ENCODE measurements around the gene CREB3L4. TPM values are rescaled to one million over a fixed set of nuclear protein-coding genes. Genes with fewer than 3 reads are reported as not detected.

Gene CREB3L4
- total and polyA plus RNA-seq, 2 of the 13 experiments (the other 11 are each of a cell fraction or from before 2014, with no cell fraction given), result 9.9 to 18.7 TPM

DNA sequence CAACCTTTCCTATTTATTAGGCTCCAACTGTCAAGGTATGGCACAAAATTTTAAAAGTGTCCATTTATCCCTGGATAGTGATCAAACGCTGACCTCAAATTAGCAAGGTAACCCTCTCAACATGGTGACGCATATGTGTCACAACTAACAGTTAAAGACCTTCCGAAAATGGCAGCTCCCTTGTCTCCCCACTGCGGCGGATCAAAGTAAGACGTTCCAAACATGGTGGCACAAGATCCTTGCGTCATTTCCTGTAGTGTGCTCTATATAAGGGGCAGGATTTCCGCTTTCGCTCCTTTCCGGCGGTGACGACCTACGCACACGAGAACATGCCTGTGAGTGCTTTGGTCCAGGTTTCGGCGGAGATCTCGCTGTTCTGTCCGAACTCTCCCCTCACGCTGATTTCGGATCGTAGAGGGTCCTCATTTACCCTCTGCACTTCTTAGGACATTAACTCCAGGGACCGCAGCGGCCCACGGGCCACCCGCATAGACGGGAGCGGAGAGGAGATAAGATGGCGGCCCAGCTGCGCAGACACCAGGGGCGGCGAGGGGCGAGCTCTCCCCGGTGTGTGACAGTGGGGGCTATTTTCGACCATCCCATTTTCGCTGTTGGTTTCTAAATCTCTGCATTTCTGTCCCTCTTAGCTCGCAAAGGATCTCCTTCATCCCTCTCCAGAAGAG is 22.9 kb downstream of the CREB3L4 start, which contains the start of gene RPS27 (continued):
- TF ChIP-seq, protein P1, sequence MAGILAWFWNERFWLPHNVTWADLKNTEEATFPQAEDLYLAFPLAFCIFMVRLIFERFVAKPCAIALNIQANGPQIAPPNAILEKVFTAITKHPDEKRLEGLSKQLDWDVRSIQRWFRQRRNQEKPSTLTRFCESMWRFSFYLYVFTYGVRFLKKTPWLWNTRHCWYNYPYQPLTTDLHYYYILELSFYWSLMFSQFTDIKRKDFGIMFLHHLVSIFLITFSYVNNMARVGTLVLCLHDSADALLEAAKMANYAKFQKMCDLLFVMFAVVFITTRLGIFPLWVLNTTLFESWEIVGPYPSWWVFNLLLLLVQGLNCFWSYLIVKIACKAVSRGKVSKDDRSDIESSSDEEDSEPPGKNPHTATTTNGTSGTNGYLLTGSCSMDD (CRISPR knock-in tag; IDR thresholded peaks at IDR 0.05), result no peak
- peak; percentile 97; the same call in 1 of the 2 replicates for TF ChIP-seq ZNF383 (CRISPR knock-in tag; IDR thresholded peaks at IDR 0.05; ENCODE audit: borderline replicate concordance)
- TF ChIP-seq ATF7 (IDR thresholded peaks at IDR 0.05), result peak; percentile 62
- TF ChIP-seq ATF7 (CRISPR knock-in tag; IDR thresholded peaks at IDR 0.05), result 0 out of 2 replicates have a peak, but pooled peaks have one; percentile 29
- no peak for TF ChIP-seq LCORL (IDR thresholded peaks at IDR 0.05)
- TF ChIP-seq LCORL (CRISPR knock-in tag; IDR thresholded peaks at IDR 0.05), result no peak
- peak; percentile 91; the same call in 1 of the 2 replicates for TF ChIP-seq SPEN (CRISPR knock-in tag; IDR thresholded peaks at IDR 0.05; ENCODE audit: low read depth)
- TF ChIP-seq, protein P2, sequence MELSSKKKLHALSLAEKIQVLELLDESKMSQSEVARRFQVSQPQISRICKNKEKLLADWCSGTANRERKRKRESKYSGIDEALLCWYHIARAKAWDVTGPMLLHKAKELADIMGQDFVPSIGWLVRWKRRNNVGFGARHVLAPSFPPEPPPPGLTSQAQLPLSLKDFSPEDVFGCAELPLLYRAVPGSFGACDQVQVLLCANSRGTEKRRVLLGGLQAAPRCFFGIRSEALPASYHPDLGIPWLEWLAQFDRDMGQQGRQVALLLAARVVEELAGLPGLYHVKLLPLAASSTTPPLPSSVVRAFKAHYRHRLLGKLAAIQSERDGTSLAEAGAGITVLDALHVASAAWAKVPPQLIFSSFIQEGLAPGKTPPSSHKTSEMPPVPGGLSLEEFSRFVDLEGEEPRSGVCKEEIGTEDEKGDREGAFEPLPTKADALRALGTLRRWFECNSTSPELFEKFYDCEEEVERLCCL (CRISPR knock-in tag; IDR thresholded peaks at IDR 0.05; ENCODE audit: borderline replicate concordance), result no peak
- no peak for TF ChIP-seq SMC3 (IDR thresholded peaks at IDR 0.05; ENCODE audit: low read length)
- no peak for TF ChIP-seq ZNF17 (CRISPR knock-in tag; IDR thresholded peaks at IDR 0.05)
- TF ChIP-seq FOXK2 (IDR thresholded peaks at IDR 0.05), result peak; percentile 7; the same call in 1 of the 2 replicates
- TF ChIP-seq JUNB (CRISPR knock-in tag; IDR thresholded peaks at IDR 0.05; ENCODE audit: borderline replicate concordance), result no peak
- TF ChIP-seq ARHGAP35 (CRISPR knock-in tag; IDR thresholded peaks at IDR 0.05; ENCODE audit: borderline replicate concordance), result peak; percentile 88
- TF ChIP-seq CENPT (CRISPR knock-in tag; IDR thresholded peaks at IDR 0.05; ENCODE audit: low read depth), result no peak
- TF ChIP-seq, protein P3, sequence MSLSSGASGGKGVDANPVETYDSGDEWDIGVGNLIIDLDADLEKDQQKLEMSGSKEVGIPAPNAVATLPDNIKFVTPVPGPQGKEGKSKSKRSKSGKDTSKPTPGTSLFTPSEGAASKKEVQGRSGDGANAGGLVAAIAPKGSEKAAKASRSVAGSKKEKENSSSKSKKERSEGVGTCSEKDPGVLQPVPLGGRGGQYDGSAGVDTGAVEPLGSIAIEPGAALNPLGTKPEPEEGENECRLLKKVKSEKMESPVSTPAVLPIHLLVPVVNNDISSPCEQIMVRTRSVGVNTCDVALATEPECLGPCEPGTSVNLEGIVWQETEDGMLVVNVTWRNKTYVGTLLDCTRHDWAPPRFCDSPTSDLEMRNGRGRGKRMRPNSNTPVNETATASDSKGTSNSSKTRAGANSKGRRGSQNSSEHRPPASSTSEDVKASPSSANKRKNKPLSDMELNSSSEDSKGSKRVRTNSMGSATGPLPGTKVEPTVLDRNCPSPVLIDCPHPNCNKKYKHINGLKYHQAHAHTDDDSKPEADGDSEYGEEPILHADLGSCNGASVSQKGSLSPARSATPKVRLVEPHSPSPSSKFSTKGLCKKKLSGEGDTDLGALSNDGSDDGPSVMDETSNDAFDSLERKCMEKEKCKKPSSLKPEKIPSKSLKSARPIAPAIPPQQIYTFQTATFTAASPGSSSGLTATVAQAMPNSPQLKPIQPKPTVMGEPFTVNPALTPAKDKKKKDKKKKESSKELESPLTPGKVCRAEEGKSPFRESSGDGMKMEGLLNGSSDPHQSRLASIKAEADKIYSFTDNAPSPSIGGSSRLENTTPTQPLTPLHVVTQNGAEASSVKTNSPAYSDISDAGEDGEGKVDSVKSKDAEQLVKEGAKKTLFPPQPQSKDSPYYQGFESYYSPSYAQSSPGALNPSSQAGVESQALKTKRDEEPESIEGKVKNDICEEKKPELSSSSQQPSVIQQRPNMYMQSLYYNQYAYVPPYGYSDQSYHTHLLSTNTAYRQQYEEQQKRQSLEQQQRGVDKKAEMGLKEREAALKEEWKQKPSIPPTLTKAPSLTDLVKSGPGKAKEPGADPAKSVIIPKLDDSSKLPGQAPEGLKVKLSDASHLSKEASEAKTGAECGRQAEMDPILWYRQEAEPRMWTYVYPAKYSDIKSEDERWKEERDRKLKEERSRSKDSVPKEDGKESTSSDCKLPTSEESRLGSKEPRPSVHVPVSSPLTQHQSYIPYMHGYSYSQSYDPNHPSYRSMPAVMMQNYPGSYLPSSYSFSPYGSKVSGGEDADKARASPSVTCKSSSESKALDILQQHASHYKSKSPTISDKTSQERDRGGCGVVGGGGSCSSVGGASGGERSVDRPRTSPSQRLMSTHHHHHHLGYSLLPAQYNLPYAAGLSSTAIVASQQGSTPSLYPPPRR (CRISPR knock-in tag; IDR thresholded peaks at IDR 0.05; ENCODE audit: borderline replicate concordance), result 0 out of 2 replicates have a peak, but pooled peaks have one; percentile 50
- peak; percentile 79 for TF ChIP-seq HDAC1 (CRISPR knock-in tag; IDR thresholded peaks at IDR 0.05)
- TF ChIP-seq, protein P4, sequence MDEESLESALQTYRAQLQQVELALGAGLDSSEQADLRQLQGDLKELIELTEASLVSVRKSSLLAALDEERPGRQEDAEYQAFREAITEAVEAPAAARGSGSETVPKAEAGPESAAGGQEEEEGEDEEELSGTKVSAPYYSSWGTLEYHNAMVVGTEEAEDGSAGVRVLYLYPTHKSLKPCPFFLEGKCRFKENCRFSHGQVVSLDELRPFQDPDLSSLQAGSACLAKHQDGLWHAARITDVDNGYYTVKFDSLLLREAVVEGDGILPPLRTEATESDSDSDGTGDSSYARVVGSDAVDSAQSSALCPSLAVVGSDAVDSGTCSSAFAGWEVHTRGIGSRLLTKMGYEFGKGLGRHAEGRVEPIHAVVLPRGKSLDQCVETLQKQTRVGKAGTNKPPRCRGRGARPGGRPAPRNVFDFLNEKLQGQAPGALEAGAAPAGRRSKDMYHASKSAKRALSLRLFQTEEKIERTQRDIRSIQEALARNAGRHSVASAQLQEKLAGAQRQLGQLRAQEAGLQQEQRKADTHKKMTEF (CRISPR knock-in tag; IDR thresholded peaks at IDR 0.05), result peak; percentile 78
- TF ChIP-seq ONECUT2 (CRISPR knock-in tag; IDR thresholded peaks at IDR 0.05), result no peak
- TF ChIP-seq SP5 (CRISPR knock-in tag; IDR thresholded peaks at IDR 0.05; ENCODE audit: borderline replicate concordance, low read depth), result no peak; the same call in 1 of the 2 replicates
- no peak for TF ChIP-seq ZNF260 (CRISPR knock-in tag; IDR thresholded peaks at IDR 0.05; ENCODE audit: borderline replicate concordance, low read depth)
- peak; percentile 75 for TF ChIP-seq ZNF878 (CRISPR knock-in tag; IDR thresholded peaks at IDR 0.05)
- TF ChIP-seq FOXA1 (IDR thresholded peaks at IDR 0.05), result no peak
- TF ChIP-seq FOXA1 (CRISPR knock-in tag; IDR thresholded peaks at IDR 0.05), result no peak

Measured in HepG2 (cell line).